A673 (cell line): ENCODE results near the gene QDPR.

Experiments used
- CTCF ChIP-seq: fragments of 300-800, 200-600 bp; sonication (generic); conservative IDR thresholded peaks from 2 replicates; pipeline ENCODE4 v1.5.1; 2017; ENCODE audit warnings: low read depth, mild to moderate bottlenecking, antibody characterized with exemption, low read length, moderate library complexity, mixed read lengths
- EZH2 ChIP-seq: fragments of 200-600 bp; sonication (generic); IDR thresholded peaks from 2 replicates; pipeline ENCODE4 v1.6.1; 2017; ENCODE audit warnings: borderline replicate concordance, low read depth, mild to moderate bottlenecking, mixed read lengths, antibody characterized with exemption, low read length; ENCODE audit not compliant: poor library complexity, severe bottlenecking

GRCh38 chr4:17492058-17492741, 19.7 kb downstream of the QDPR start:
- no peak for TF ChIP-seq EZH2
- no peak for TF ChIP-seq CTCF
